HG02973 (cell line): Measurements from ENCODE around the gene LRRC26.

Experiments used
- ATAC-seq: cut with Tn5 transposase; IDR thresholded peaks from one replicate; pipeline ENCODE4 v1.9.1; 2021; ENCODE audit warnings: moderate library complexity; ENCODE audit not compliant: unreplicated experiment

The LRRC26 gene

GRCh38 chr9:137169896-137170358, at the start of gene LRRC26:
Gene LRRC26 (minus strand): TSS chr9:137170051. CDS start chr9:137169943, 108 bp downstream.
- ATAC-seq = no peak

- no peak for ATAC-seq
Measured at GRCh38 chr9:137218754-137219271, 49.0 kb upstream of the LRRC26 start.

GRCh38 chr9:137218212-137218753, 48.4 kb upstream of the LRRC26 start:
- ATAC-seq = no peak

- no peak for ATAC-seq
Measured at GRCh38 chr9:137217276-137218211, 47.7 kb upstream of the LRRC26 start.

GRCh38 chr9:137216188-137216965, 46.5 kb upstream of the LRRC26 start:
- ATAC-seq = no peak

GRCh38 chr9:137215196-137215986, 45.5 kb upstream of the LRRC26 start:
- no peak for ATAC-seq

GRCh38 chr9:137214620-137215019, 44.8 kb upstream of the LRRC26 start:
- ATAC-seq = no peak

GRCh38 chr9:137213160-137214060, 43.6 kb upstream of the LRRC26 start:
- no peak for ATAC-seq

GRCh38 chr9:137212520-137212919, 42.7 kb upstream of the LRRC26 start:
- ATAC-seq = no peak

GRCh38 chr9:137211532-137211931, 41.7 kb upstream of the LRRC26 start:
- no peak for ATAC-seq

- no peak for ATAC-seq
Measured at GRCh38 chr9:137206602-137207001, 36.8 kb upstream of the LRRC26 start.

- ATAC-seq = peak; percentile 39
Measured at GRCh38 chr9:137205126-137206069, 35.5 kb upstream of the LRRC26 start, which contains the start of the genes NDOR1 and TMEM203. Gene NDOR1 (plus strand): TSS chr9:137205700. CDS start chr9:137205778, 78 bp downstream. Gene TMEM203 (minus strand): TSS chr9:137205648. CDS start chr9:137205414, 234 bp downstream.

- ATAC-seq = no peak
Measured at GRCh38 chr9:137204731-137205125, 34.9 kb upstream of the LRRC26 start.

GRCh38 chr9:137202966-137203365, 33.1 kb upstream of the LRRC26 start:
- ATAC-seq = no peak

GRCh38 chr9:137201205-137201868, 31.5 kb upstream of the LRRC26 start:
- ATAC-seq = no peak

GRCh38 chr9:137200311-137201204, 30.7 kb upstream of the LRRC26 start, which contains the start of gene TPRN:
Gene TPRN (minus strand): TSS chr9:137200741. CDS start chr9:137200711, 30 bp downstream.
- peak; percentile 79 for ATAC-seq
